CD4-positive, alpha-beta T cell (primary cell): ENCODE measurements around the gene BACH1. TPM values are rescaled to one million over a fixed set of nuclear protein-coding genes. Genes with fewer than 3 reads are reported as not detected.
A peak's percentile ranks its signal among the peaks of the same experiment; 100 is the strongest.

Source experiments
- ATAC-seq: fragments of 200-7000 bp; cut with Tn5 transposase; one replicate; pipeline ENCODE4 v1.10.0; 2022; ENCODE audit warnings: mild to moderate bottlenecking; ENCODE audit not compliant: poor library complexity
- CTCF ChIA-PET: fragments of 350-600 bp; sonication (Branson Sonifier 250); formaldehyde crosslinking; loops from one replicate; lab custom pipeline; 2021; ENCODE audit warnings: antibody characterized with exemption, inconsistent platforms; lab: Charles Lee
- POLR2A ChIA-PET: fragments of 350-600 bp; sonication (Branson Sonifier 250); formaldehyde crosslinking; loops from one replicate; lab custom pipeline; 2021; ENCODE audit warnings: antibody characterized with exemption, inconsistent platforms; lab: Charles Lee
- DNase-seq, 14 experiments: peaks; one replicate each; pipeline ENCODE4 v3.0.0-alpha.2; 2013 to 2020; ENCODE audit warnings: mixed read lengths in 2 of 14
- H3K27ac ChIP-seq, 2 donors: one replicate each; pipeline versions ENCODE4 v1.5.1 to v1.7.0; 2013; ENCODE audit warnings: low read length in 2 of 2, low read depth in 1 of 2, mild to moderate bottlenecking in 1 of 2
- H3K27me3 ChIP-seq, 2 experiments: 1 replicate in 1 of 2; 2 replicates in 1 of 2; pipeline versions ENCODE4 v1.6.1 to v1.7.0; 2013; ENCODE audit warnings: low read length in 2 of 2, control low read depth in 1 of 2, mild to moderate bottlenecking in 1 of 2, moderate library complexity in 1 of 2; ENCODE audit not compliant: insufficient read depth in 2 of 2, control insufficient read depth in 1 of 2
- H3K36me3 ChIP-seq: one replicate; pipeline ENCODE4 v1.6.1; 2013; ENCODE audit warnings: low read length, control low read depth; ENCODE audit not compliant: insufficient read depth
- H3K4me1 ChIP-seq: one replicate; pipeline ENCODE4 v1.6.1; 2013; ENCODE audit warnings: low read length, control low read depth; ENCODE audit not compliant: insufficient read depth
- H3K4me3 ChIP-seq: one replicate; pipeline ENCODE4 v1.5.1; 2013; ENCODE audit warnings: mild to moderate bottlenecking, low read length, moderate library complexity
- H3K9me3 ChIP-seq, 2 experiments: 1 replicate in 1 of 2; 2 replicates in 1 of 2; pipeline versions ENCODE4 v1.6.1 to v1.7.0; 2013; ENCODE audit warnings: low read length in 2 of 2, mild to moderate bottlenecking in 2 of 2, control low read depth in 1 of 2, moderate library complexity in 1 of 2; ENCODE audit not compliant: control insufficient read depth in 1 of 2, insufficient read depth in 1 of 2
- H3K27ac Mint-ChIP-seq: one replicate; pipeline ENCODE4 v1.8.0; 2020; ENCODE audit warnings: mixed read lengths
- H3K27me3 Mint-ChIP-seq: one replicate; pipeline ENCODE4 v1.8.0; 2021; ENCODE audit warnings: mixed read lengths
- H3K36me3 Mint-ChIP-seq: one replicate; pipeline ENCODE4 v1.8.0; 2021; ENCODE audit warnings: low read depth, mixed read lengths
- H3K4me1 Mint-ChIP-seq: one replicate; pipeline ENCODE4 v1.8.0; 2021; ENCODE audit warnings: low read depth, mixed read lengths
- H3K4me3 Mint-ChIP-seq: one replicate; pipeline ENCODE4 v1.8.0; 2020; ENCODE audit warnings: mild to moderate bottlenecking, mixed read lengths
- H3K9me3 Mint-ChIP-seq: one replicate; pipeline ENCODE4 v1.8.0; 2020; ENCODE audit warnings: mixed read lengths
- CTCF ChIP-seq: fragments of 200-600 bp; IDR thresholded peaks from one replicate; pipeline ENCODE4 v1.8.0; 2022; ENCODE audit warnings: antibody characterized with exemption, mild to moderate bottlenecking
- intact Hi-C, 2 experiments: fragments of 100-400 bp; cut with DNase I in 1 of 2; cut with micrococcal nuclease in 1 of 2; formaldehyde crosslinking; loops; one replicate each; pipeline versions ENCODE4 v1.15.1 to v1.9.0; 2023 to 2025; cut with DNase I, micrococcal nuclease
- total RNA-seq, 174 experiments: library from RNA in 2 of 174; stranded (reverse) in 2 of 174; gene quantifications; one replicate each; pipeline ENCODE4 v1.2.3 and lab custom pipeline; 2021 to 2026

Gene BACH1
- total RNA-seq, 2 experiments from 2014 or later: 64.4 to 65.9 TPM

- no peaks in the 10 kb centered on the region for H3K9me3 ChIP-seq
- ChIA-PET CTCF (interaction anchor here (1.3 kb wide), 1 partner anchor 38 kb away, joined by 3 read pairs; no protein-coding TSS in a partner anchor), POLR2A (no interaction called here)
- H3K4me1 ChIP-seq: peaks cover 5% of the 10 kb centered on the region
- no peaks in the 10 kb centered on the region for H3K9me3 Mint-ChIP-seq
- peaks cover 4% of the 10 kb centered on the region for H3K36me3 ChIP-seq
- peaks cover 17% of the 10 kb centered on the region for H3K4me1 Mint-ChIP-seq
- peak in 1 of 14 experiments; percentile 60 for DNase-seq
- no peak for TF ChIP-seq CTCF
- H3K4me3 ChIP-seq: no peak overlapping the region
- H3K27me3 ChIP-seq: no peaks in the 10 kb centered on the region
- H3K27ac ChIP-seq: no peak overlapping the region
- H3K27me3 Mint-ChIP-seq: no peaks in the 10 kb centered on the region
- no peak for ATAC-seq
- H3K27ac Mint-ChIP-seq: no peak overlapping the region
- H3K4me3 Mint-ChIP-seq: no peak overlapping the region
- peaks cover 24% of the 10 kb centered on the region for H3K36me3 Mint-ChIP-seq
- intact Hi-C loops: loop anchor here in 1 of 2 experiments (5.0 to 10.0 kb wide), 2 partner anchors 40 to 78 kb away; no protein-coding TSS in a partner anchor
Measured at GRCh38 chr21:29342363-29342957, 43.7 kb downstream of the BACH1 start.

GRCh38 chr21:29343519-29343918 is 44.8 kb downstream of the BACH1 start:
- Histone ChIP-seq H3K36me3 (peaks cover 4% of the 10 kb centered on the region), H3K27me3 (no peaks in the 10 kb centered on the region), H3K4me1 (peaks cover 13% of the 10 kb centered on the region), H3K4me3 (no peak overlapping the region), H3K9me3 (no peaks in the 10 kb centered on the region), H3K27ac (no peak overlapping the region)
- no peak for TF ChIP-seq CTCF
- no peak for ATAC-seq
- no peaks in the 10 kb centered on the region for H3K27me3 Mint-ChIP-seq
- intact Hi-C loops: loop anchor here in 1 of 2 experiments (5.0 to 10.0 kb wide), 2 partner anchors 41 to 79 kb away; no protein-coding TSS in a partner anchor
- ChIA-PET CTCF (no interaction called here), POLR2A (no interaction called here)
- peaks cover 28% of the 10 kb centered on the region for H3K4me1 Mint-ChIP-seq
- no peak for DNase-seq
- peaks cover 20% of the 10 kb centered on the region for H3K36me3 Mint-ChIP-seq
- H3K9me3 Mint-ChIP-seq: no peaks in the 10 kb centered on the region
- H3K27ac Mint-ChIP-seq: no peak overlapping the region
- no peak overlapping the region for H3K4me3 Mint-ChIP-seq

- peaks cover 20% of the 10 kb centered on the region for H3K36me3 Mint-ChIP-seq
Measured at GRCh38 chr21:29346281-29346680, 47.6 kb downstream of the BACH1 start.

More at GRCh38 chr21:29346281-29346680, 47.6 kb downstream of the BACH1 start:
- Histone ChIP-seq H3K9me3 (no peaks in the 10 kb centered on the region), H3K36me3 (peaks cover 2% of the 10 kb centered on the region), H3K4me3 (no peak overlapping the region), H3K27me3 (no peaks in the 10 kb centered on the region), H3K4me1 (peaks cover 13% of the 10 kb centered on the region), H3K27ac (no peak overlapping the region)
- Mint-ChIP-seq H3K9me3 (no peaks in the 10 kb centered on the region), H3K4me3 (no peak overlapping the region), H3K27me3 (no peaks in the 10 kb centered on the region), H3K27ac (no peak overlapping the region), H3K4me1 (peaks cover 29% of the 10 kb centered on the region)
- POLR2A ChIA-PET: interaction anchor here (0.7 kb wide), 1 partner anchor 47 kb away, joined by 4 read pairs; the partner anchor contains the start of gene BACH1
- CTCF ChIA-PET: no interaction called here
- intact Hi-C loops: loop anchor here in 1 of 2 experiments (10.0 kb wide), 1 partner anchor 81 kb away; no protein-coding TSS in a partner anchor
- ATAC-seq: no peak
- DNase-seq: no peak
- no peak for TF ChIP-seq CTCF
